Endodermal cell (in vitro differentiated cells): ENCODE results near the gene NANS. TPM values are rescaled to one million over a fixed set of nuclear protein-coding genes. Genes with fewer than 3 reads are reported as not detected.
"Not testable (repeated sequence)": the region's sequence is repeated elsewhere in the genome, so short reads cannot be mapped to it uniquely, and the experiment has no call there.

Experiments
- DNase-seq: peaks from one replicate; pipeline ENCODE4 v3.0.0-alpha.2; 2017
- H3K27ac ChIP-seq: 2 replicates; pipeline ENCODE4 v1.5.1; 2013; ENCODE audit warnings: mild to moderate bottlenecking, low read depth, low read length, moderate library complexity
- H3K27me3 ChIP-seq: 2 replicates; pipeline ENCODE4 v1.6.1; 2013; ENCODE audit warnings: mild to moderate bottlenecking, low read length, moderate library complexity; ENCODE audit not compliant: insufficient read depth, control insufficient read depth, poor library complexity, severe bottlenecking
- H3K36me3 ChIP-seq: 2 replicates; pipeline ENCODE4 v1.7.0; 2013; ENCODE audit warnings: mild to moderate bottlenecking, low read length, moderate library complexity; ENCODE audit not compliant: control insufficient read depth, insufficient read depth
- H3K4me1 ChIP-seq: one replicate; pipeline ENCODE4 v1.7.0; 2013; ENCODE audit warnings: low read length; ENCODE audit not compliant: control insufficient read depth, insufficient read depth
- H3K4me3 ChIP-seq: 2 replicates; pipeline ENCODE4 v1.5.1; 2013; ENCODE audit warnings: mild to moderate bottlenecking, low read length, moderate library complexity
- H3K9ac ChIP-seq: 2 replicates; pipeline ENCODE4 v1.6.1; 2013; ENCODE audit warnings: mild to moderate bottlenecking, low read length, moderate library complexity; ENCODE audit not compliant: poor library complexity, severe bottlenecking; ENCODE audit errors: extremely low read depth
- H3K9me3 ChIP-seq: 2 replicates; pipeline ENCODE4 v1.6.1; 2013; ENCODE audit warnings: mild to moderate bottlenecking, low read length, moderate library complexity; ENCODE audit not compliant: control insufficient read depth
- H3K27ac Mint-ChIP-seq: 2 replicates; pipeline ENCODE4 v1.8.0; 2020; ENCODE audit warnings: mixed read lengths
- H3K27me3 Mint-ChIP-seq: 2 replicates; pipeline ENCODE4 v1.8.0; 2021; ENCODE audit warnings: mild to moderate bottlenecking, mixed read lengths; ENCODE audit not compliant: insufficient read depth
- H3K36me3 Mint-ChIP-seq: 2 replicates; pipeline ENCODE4 v1.8.0; 2020; ENCODE audit warnings: low read depth, mixed read lengths
- H3K4me1 Mint-ChIP-seq: 2 replicates; pipeline ENCODE4 v1.8.0; 2020; ENCODE audit warnings: mixed read lengths
- H3K4me3 Mint-ChIP-seq: 2 replicates; pipeline ENCODE4 v1.8.0; 2020; ENCODE audit warnings: mild to moderate bottlenecking, moderate library complexity, mixed read lengths
- H3K9me3 Mint-ChIP-seq: 2 replicates; pipeline ENCODE4 v1.8.0; 2020; ENCODE audit warnings: mild to moderate bottlenecking, mixed read lengths
- WGBS, 2 experiments: methylation state at CpG; one replicate each; pipeline versions ENCODE4 v1.1.5 to v1.1.7; 2013; ENCODE audit warnings: missing lambda C conversion rate in 2 of 2, mixed read lengths in 1 of 2; ENCODE audit not compliant: insufficient coverage in 1 of 2, insufficient read length in 1 of 2; 5-methylcytosine and 5-hydroxymethylcytosine counted together
- total RNA-seq, 2 donors: library from RNA; stranded (reverse); fragmentation: NEBNext Ultra II Directional in 1 of 2; extraction: Animal tissue kit (Norgen Biotek cat#: 25700) in 1 of 2; gene quantifications; 2 replicates in 1 of 2; 3 replicates in 1 of 2; pipeline ENCODE4 v1.2.1, GENCODE V29; 2021
- TF ChIP-seq, protein P1 (sequence below): fragments of 200-600 bp; sonication (generic); conservative IDR thresholded peaks from 2 replicates; pipeline ENCODE4 v1.5.0; 2021; ENCODE audit warnings: antibody characterized with exemption, mild to moderate bottlenecking

The NANS gene
- total RNA-seq, 2 donors from 2014 or later = 46.2 to 50.4 TPM

DNA sequence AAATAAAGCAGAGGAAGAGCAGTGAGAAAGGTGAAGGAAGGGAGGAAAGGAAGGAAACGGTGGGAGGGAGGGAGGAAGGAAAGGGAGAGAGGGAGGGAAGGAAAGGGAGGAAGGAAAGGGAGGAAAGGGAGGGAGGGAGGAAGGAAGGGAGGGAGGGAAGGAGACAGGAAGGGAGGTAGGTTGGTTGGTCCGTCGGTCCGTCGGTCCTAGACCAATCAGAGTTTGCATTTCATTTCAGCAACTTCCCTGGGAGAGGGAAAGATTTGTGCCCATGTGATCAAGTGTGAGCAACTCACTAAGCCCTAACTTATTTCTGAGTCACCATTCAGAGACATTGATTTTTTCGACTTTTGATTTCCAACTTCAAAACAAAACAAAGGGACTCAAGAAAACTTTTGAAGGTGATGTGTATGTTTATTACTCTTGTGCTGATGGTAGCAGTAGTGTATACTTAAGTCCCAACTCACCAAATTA lies 18.8 kb downstream of the NANS start:
- Histone ChIP-seq H3K4me1 (no peaks in the 10 kb centered on the region), H3K36me3 (peaks cover 24% of the 10 kb centered on the region), H3K9me3 (no peaks in the 10 kb centered on the region), H3K27me3 (no peaks in the 10 kb centered on the region), H3K4me3 (no peak overlapping the region), H3K27ac (no peak overlapping the region), H3K9ac (no peak overlapping the region)
- no peaks in the 10 kb centered on the region for H3K9me3 Mint-ChIP-seq
- DNase-seq = no peak
- H3K36me3 Mint-ChIP-seq = peaks cover 22% of the 10 kb centered on the region
- TF ChIP-seq, protein P1, sequence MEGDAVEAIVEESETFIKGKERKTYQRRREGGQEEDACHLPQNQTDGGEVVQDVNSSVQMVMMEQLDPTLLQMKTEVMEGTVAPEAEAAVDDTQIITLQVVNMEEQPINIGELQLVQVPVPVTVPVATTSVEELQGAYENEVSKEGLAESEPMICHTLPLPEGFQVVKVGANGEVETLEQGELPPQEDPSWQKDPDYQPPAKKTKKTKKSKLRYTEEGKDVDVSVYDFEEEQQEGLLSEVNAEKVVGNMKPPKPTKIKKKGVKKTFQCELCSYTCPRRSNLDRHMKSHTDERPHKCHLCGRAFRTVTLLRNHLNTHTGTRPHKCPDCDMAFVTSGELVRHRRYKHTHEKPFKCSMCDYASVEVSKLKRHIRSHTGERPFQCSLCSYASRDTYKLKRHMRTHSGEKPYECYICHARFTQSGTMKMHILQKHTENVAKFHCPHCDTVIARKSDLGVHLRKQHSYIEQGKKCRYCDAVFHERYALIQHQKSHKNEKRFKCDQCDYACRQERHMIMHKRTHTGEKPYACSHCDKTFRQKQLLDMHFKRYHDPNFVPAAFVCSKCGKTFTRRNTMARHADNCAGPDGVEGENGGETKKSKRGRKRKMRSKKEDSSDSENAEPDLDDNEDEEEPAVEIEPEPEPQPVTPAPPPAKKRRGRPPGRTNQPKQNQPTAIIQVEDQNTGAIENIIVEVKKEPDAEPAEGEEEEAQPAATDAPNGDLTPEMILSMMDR = no peak
- 89 to 92% methylated on average over 5 to 6 of the region's 6 CpGs for WGBS, 2 experiments
- no peak overlapping the region for H3K4me3 Mint-ChIP-seq
- H3K27ac Mint-ChIP-seq = no peak overlapping the region
- peaks cover 3% of the 10 kb centered on the region for H3K4me1 Mint-ChIP-seq
- H3K27me3 Mint-ChIP-seq = no peaks in the 10 kb centered on the region

DNA sequence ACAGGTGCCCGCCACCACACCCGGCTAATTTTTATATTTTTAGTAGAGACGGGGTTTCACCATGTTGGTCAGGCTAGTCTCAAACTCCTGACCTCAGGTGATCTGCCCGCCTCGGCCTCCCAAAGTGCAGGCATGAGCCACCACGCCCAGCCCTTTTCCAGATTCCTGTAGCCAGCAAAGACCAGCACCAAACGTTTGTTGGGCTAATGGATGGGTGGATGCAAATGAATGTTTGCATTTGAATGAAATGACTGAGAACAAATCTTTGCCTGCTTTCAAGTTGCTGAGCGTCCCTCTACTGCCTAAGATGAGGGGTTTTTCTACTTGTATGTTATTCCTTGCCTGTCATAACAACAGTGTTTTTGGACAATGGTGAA lies 20.0 kb downstream of the NANS start:
- WGBS, 2 experiments = 79 to 89% methylated on average over 4 to 8 of the region's 8 CpGs
- H3K36me3 Mint-ChIP-seq = peaks cover 20% of the 10 kb centered on the region
- not testable (repeated sequence) for H3K9ac ChIP-seq, DNase-seq, H3K27me3 ChIP-seq, H3K27ac Mint-ChIP-seq, H3K9me3 Mint-ChIP-seq, H3K4me1 ChIP-seq, H3K27ac ChIP-seq, H3K9me3 ChIP-seq, H3K4me1 Mint-ChIP-seq, H3K4me3 ChIP-seq, H3K27me3 Mint-ChIP-seq, H3K4me3 Mint-ChIP-seq
- peaks cover 34% of the 10 kb centered on the region for H3K36me3 ChIP-seq

DNA sequence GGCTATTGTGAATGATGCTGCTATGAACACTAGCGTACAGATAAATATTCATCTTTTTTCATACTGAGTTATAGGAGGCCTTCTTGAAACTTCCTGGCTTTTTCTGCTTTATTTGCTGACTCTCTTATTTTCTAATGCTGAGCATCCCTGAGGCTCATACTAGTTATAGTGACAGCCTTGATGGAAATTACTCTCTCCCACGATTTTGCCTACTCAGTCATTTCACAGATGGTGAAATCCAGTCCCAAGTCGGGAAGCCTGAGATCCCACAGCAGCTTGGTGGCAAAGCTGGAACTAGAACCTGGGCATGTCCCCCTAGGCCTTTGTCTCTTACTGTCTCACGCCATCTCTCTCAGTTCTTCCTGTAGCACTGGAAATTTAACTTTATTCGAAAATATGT lies 22.4 kb downstream of the NANS start:
- H3K9me3 Mint-ChIP-seq = no peaks in the 10 kb centered on the region

More for the DNA sequence above, 22.4 kb downstream of the NANS start:
- no peak overlapping the region for H3K4me3 ChIP-seq
- 83 to 90% methylated on average over 3 to 4 of the region's 5 CpGs for WGBS, 2 experiments
- no peaks in the 10 kb centered on the region for H3K4me1 ChIP-seq
- peaks cover 38% of the 10 kb centered on the region for H3K36me3 Mint-ChIP-seq
- no peaks in the 10 kb centered on the region for H3K27me3 ChIP-seq
- H3K4me3 Mint-ChIP-seq = no peak overlapping the region
- peaks cover 56% of the 10 kb centered on the region for H3K36me3 ChIP-seq
- no peak for DNase-seq
- peaks cover 3% of the 10 kb centered on the region for H3K4me1 Mint-ChIP-seq
- no peak overlapping the region for H3K9ac ChIP-seq
- H3K27ac ChIP-seq = no peak overlapping the region
- no peak overlapping the region for H3K27ac Mint-ChIP-seq
- H3K9me3 ChIP-seq = no peaks in the 10 kb centered on the region
- no peaks in the 10 kb centered on the region for H3K27me3 Mint-ChIP-seq
- TF ChIP-seq, protein P1 = no peak
